Epithelial cell of prostate (primary cell): ENCODE results near the gene SNRPD3.
A peak's percentile ranks its signal among the peaks of the same experiment; 100 is the strongest.
"Not testable (repeated sequence)": the region's sequence is repeated elsewhere in the genome, so short reads cannot be mapped to it uniquely, and the experiment has no call there.

Source experiments
- DNase-seq: peaks from one replicate; pipeline ENCODE4 v3.0.0-alpha.2; 2011; ENCODE audit warnings: low read depth, low spot score
- H3K27ac ChIP-seq: fragments of 450-650 bp; 2 replicates; pipeline ENCODE4 v1.5.1; 2017; ENCODE audit warnings: mild to moderate bottlenecking

The SNRPD3 gene

DNA sequence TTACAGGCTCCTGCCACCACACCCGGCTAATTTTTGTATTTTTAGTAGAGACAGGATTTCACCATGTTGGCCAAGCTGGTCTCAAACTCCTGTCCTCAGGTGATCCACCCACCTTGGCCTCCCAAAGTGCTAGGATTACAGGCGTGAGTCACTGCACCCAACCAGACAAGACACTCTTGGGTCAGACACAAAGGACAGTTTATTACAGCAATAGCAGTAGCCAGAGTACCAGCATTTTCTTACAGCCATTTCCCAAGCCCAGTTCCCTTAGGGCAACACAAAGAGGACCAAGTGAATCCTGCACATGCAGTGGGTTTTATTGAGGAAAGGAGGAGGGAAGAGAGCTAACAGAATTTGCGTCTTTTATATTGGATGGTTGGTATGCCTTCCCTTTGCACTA is 24.8 kb upstream of the SNRPD3 start:
- H3K27ac ChIP-seq, DNase-seq: not testable (repeated sequence)

DNA sequence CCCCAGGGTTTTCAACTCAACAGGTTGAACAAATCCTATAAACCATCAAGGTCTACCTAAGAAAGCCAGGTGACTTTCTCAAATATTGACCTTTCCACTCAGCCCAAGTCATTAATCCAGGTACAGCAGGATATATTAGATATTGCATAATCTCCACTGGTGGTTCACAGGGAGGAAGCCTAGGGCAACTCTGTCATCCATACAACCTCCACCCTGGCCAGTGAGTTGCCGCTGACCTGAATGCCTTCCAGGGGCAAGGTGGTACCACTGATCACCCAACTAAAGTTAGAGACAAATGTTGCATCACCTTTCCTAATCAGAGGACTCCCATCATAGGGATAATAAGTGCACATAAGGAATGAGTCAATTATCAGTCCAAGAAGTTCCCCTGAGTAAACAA is 23.7 kb upstream of the SNRPD3 start:
- no peak for DNase-seq

DNA sequence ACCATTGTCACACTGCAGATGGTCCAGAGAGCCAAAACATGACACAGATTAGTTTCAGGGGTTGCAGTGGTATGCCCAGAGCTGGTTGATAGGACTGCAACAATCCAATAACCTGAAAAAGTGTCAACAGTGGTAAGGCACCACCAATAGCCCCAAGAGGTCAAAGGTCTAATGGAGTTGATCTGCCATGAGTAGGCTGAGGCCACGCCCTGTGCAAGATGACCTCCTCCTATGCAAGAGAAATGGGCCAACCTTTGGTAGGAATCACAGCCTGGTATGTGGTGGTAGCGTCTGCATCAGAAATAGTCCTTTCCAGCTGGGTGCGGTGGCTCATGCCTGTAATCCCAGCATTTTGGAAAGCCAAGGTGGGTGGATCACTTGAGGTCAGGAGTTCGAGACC is 20.5 kb upstream of the SNRPD3 start:
- DNase-seq, result no peak
- H3K27ac ChIP-seq, result no peak overlapping the region

More for the DNA sequence above, 23.7 kb upstream of the SNRPD3 start:
- no peak overlapping the region for H3K27ac ChIP-seq

DNA sequence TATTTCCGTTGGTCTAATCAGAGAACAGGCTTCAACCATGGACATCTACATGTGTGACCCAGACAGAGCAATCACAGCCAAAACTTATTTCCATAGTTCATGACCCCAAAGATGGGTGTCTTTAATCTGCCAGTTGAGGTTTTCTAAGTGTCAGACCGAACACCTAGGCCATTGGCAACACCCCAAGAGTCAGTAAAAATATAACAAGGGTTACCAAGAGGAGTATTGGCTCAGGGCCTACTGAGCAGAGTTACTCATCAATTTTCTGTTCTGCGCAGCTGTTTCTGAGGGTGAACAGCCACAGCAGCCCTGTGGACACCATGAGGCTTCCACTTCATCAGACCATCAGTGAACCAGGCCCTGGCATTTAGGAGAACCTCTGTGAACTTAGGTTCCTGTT is 19.7 kb upstream of the SNRPD3 start:
- no peak for DNase-seq
- H3K27ac ChIP-seq, result no peak overlapping the region

DNA sequence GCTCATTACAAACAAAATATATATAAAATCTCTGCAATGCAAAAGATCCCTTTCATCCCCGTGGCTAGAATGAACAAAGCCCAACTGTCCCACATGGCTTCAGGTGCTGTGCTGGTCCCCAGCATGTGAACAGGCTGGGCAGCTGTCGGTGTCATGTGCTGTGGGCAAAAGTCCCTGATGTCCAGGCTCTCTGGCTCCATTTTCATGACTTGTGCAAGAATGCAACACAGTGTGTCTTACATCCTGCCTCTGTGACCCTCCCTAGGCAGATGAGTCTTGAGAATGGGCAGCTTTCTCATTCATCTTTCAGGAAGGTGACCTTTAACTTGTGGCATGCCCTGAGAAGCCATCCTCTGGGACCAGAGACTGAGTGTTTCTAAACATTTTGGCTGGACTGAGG is 15.3 kb upstream of the SNRPD3 start:
- DNase-seq, result no peak
- H3K27ac ChIP-seq, result no peak overlapping the region

DNA sequence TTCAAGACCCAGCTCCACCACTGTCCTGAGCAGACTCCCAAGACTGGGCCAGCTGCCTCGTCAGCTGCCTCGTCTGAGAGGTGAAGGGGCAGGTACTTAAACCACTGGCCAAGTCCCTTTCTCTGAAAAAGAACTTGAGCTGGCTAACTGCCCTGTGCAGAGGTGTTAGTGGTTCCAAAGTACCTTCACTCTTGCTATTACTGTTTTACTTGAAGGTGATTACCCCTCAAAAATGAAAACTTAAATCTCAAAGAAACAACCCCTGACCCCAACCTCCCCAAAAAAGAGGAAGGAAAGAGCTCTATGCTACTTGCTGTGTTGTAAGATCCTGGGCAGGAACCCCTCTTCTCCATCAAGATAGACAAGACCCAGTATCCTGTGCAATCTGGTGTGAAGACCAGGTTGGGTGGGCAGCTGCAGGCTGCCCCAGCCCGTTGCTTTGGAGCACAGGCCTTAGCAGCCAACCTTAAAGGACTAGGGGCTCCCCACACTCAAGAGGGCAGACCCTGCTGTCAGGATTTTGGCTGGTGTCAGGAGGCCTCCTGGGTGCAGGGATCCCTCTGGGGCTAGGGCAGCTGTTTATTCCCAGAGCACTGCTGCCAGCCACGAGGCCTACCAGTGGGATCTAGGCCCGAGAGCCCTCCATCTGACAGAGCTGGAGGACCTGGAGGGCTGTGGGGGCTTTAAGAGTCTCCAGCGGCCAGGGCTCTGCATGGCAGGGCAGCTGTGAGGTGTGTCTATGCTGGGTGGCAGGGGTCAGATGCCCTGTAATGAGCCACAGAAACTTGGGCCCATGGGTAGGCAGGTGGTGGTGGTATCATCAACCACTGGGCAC is 13.9 kb upstream of the SNRPD3 start:
- no peak overlapping the region for H3K27ac ChIP-seq
- no peak for DNase-seq

DNA sequence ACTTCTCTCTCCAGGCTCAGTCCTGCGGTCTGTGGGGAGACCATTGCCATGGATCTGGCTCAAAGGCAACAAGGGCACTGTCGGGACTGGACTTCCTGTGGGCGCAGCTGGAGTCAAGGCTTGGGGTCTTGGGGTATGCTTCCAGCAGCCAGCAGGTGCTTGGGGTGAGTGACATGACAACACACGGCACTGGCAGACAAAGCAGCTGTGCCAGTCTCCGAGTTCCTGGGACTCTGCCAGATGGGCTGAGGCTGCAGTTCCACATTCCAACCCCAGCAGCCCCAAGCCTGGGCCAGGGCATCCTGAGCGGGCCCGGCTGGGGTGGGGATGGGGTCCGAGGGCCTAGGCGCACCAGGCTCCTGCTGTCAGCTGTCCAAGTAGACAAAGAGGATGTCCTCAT is 13.2 kb upstream of the SNRPD3 start:
- DNase-seq, result no peak
- no peak overlapping the region for H3K27ac ChIP-seq

DNA sequence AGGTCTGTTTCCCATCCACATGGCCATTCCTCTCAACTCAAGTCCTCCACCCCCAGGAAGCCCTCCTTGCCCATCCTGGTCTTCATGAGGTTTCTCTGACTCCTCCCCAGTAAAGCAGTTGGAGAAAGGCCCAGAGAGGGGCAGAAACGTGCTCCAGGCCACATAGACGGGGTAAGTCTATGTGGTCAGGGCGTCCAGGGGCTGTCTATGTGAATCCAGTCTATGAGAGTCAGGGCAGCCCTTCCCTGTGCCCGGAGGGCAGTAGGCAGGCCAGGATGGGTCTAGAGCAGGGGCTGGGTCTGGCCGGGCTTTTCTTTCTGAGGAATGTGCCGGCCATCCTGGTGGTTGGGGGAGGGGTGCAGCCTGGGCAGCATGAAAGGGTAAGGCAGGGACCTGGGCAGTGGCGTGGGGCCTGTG is 12.6 kb upstream of the SNRPD3 start:
- H3K27ac ChIP-seq, result no peak overlapping the region
- DNase-seq, result no peak

DNA sequence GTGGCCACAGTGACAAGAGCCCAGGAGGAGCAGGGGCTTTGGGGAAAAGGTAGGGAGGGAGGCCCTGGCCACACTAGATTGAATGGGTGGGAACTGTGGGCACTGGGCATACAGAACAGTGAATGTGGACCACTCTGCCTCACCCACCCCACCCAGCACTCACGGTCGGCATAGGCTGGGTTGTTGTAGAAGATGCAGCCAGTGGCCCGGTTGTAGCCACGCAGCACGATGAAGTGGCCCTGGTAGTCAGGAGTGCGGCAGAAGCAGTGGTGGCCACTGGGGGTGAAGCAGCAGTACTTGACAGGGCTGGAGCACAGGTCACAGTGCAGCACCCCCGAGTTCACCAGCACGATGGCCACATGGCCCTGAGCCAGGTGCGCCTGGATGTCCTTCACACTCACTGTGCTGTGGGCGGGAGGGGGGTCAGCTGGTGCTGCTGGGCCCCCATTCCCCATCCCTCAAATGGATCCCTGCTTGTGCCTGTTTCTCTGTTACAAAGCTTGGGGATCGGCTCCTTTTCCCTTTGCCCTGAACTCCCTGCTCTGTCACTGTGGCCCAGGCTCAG is 12.0 kb upstream of the SNRPD3 start:
- DNase-seq, result no peak
- H3K27ac ChIP-seq, result no peak overlapping the region

DNA sequence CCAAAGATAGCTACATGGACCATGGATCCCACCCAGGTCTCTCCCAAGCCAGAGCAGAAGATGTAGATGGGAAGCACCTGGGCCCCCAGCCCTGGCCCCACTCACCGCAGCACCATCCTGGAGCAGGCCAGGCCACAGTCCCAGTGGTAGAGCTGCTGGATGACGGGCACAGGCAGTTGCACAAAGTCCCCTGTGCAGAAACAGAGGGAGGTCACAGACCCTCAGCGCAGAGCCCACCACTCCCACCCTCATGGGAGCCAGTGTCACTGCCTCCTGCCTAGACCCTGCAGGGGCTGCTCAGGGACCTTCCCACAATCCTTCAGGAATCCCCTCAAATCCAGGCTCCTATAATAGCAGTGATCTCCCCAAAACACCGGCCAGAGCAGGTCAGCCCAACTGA is 7.0 kb upstream of the SNRPD3 start:
- H3K27ac ChIP-seq, result no peak overlapping the region
- DNase-seq, result no peak

DNA sequence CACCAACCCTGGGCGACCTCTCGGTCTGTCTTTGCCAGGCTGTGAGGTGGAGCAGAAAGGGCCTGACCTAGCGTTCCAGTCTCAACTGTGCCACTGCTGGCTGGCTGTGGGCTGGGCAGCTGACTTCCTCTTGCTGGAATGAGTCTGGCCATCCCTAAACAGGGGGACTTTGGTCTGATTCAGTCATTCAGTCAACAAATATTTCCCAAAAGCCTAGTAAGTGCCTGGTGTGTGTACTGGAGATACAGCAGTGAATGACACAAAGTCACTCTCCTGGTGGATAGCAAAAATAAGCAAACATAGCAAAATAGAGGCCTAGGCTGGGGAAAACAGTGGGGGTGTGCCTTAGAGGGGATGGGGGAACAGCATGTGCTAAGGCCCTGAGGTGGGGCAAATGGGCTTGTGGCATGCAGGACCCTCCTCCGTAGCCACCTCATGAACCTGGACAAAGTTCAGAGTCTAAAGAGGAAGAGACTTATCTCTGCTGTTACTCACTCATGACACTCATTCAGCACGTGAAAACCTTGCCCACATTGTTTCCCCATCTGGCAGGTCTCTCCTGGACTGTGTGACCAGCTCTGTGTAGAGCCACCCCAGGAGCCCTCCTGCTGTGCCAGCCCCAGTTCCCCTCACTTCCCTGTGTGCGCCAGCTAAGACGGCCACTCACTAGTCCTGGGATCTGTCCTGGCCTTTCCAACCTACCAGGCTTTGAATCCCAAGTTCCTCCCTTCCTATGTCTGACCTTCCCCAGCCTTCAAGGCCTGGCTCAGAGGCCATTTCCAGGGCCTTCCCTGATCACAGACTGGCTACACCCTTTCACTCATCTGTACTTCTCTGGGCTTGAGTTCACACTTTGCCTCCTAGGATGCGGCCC is 5.5 kb upstream of the SNRPD3 start:
- peak overlapping the region; percentile 5 for H3K27ac ChIP-seq
- DNase-seq, result no peak

DNA sequence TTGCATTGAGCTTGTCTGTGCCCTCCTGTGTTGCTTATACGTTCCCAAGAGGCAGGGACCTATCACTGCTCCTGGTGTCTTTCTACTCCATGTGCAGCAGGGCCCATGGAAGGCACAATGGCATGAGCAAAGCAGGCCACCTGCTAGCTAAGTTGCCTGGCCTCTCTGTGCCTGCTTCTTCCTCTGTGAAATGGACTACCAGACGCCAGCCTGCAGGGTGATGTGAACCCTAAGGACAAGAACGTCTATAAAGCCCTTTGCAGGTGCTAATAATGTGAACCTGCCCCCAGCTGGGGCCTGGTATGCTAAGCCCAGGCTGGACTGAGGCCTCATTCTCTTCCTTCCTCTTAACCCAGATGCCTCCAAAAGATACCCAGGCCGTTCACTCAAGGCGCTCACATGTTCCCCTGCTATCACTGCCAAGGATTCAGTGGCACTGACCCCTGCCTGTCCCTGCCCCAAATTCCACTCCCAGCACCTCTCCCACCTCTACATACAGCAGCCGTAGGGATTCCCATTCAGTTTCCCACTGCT is 4.8 kb upstream of the SNRPD3 start:
- no peak for DNase-seq
- H3K27ac ChIP-seq, result no peak overlapping the region

DNA sequence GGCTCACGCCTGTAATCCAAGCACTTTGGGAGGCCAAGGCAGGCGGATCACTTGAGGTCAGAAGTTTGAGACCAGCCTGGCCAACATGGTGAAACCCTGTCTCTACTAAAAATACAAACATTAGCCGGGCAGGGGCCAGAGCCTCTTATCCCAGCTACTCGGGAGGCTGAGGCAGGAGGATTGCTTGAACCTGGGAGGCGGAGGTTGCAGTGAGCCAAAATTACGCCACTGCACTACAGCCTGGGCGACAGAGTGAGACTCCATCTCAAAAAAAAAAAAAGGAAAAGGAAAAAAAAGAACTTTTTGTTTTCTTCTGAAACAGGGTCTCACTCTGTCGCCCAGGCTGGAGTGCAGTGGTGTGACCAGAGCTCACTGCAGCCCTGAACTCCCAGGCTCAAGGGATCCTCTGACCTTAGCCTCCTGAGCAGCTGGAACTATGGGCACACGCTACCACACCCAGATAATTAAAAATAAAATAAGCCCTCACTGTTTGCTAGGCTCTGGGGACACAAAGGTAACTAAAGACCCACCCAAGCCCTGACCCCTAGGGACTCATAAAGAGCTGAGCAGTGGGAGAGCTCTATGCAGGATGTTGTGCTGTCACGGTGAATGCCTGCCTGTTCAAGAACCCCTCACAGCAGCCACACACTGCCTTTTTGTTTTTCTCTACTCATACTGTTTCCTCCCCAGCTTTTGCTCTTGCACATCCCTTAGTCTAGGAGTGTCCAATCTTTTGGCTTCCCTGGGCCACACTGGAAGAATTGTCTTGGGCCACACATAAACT is 3.1 kb upstream of the SNRPD3 start:
- H3K27ac ChIP-seq, result not testable (repeated sequence)

DNA sequence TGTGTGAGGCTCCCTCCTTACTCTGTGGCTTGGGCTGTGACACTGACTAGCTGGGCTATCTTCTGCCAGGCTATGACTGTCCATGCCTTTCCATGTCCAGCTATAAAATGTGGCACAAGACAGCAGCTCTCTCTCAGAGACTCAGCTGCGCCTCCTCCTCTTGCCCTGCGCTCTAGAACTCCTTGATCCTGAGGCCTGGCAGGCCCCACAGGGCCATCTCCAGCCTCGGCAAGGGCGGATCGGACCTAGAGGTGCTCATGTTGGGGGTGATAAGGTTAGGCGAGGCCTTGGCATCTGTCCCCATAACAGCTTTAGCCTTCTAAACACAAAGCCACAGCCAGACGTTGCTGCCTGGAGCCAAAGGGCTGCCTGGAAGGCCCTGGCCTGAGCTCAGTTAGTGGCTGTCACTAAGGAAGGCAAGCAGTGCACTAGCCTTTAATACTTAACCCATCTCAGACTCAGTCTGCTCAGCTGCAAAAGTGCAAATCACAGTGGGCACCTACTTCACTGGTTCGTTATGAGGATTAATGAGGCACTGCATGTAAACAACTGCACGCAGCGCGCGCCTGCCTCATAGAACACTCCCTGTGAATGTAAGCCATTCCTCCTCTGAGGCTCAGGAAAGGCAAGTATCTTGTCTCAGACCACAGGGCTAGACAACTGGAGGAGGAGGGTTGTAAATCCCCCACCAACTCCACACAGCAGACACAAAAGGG is 2.0 kb upstream of the SNRPD3 start:
- DNase-seq, result no peak
- peak overlapping the region; percentile 88 for H3K27ac ChIP-seq

More for the DNA sequence above, 3.1 kb upstream of the SNRPD3 start:
- DNase-seq, result not testable (repeated sequence)

DNA sequence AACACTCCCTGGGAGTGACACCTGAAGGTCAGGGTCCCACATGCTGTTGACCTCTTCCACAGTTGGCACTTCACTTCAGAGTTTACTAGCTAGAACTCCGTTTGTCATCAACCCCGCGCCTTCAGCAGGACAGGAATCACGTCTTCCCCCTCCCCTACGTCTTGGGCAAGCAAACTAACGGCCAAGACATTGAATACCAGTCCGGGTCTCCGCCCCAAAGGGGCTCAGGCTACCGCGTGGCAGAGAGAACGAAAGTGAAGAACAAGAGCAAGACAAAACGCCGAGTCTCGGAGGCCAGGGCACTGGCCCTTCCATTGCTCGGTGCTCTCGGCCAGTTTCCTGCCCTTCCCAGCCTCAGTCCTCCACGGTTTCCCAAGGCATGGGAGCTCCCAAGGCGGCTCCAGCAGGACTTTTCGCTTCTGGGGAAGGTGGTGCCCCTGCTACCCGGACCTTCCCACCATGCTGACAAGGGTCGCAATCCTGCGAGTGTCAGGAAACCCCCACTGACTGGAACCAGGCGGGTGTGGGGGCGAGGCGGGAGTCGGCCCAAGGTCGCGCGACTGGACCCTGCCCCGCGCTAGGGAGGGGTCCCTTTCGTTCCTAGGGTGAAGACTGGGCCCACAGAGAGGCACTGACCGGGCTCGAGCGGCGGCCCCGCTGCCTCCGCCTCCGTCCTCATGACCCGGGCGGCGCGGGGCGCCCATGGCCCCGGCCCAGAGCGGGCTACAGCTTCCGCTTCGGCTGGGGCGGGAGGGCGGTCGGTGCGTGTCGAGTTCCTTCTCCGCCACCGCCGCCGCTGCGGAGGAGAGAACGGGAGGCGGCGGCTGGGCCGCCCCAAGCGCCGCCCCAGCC is 1.3 kb upstream of the SNRPD3 start, which contains the start of gene GUCD1:
TSS of gene GUCD1 (minus strand) at position 826 of the 852 bp plus-strand sequence. CDS start at position 679, 147 bp downstream.
- DNase-seq, result no peak
- H3K27ac ChIP-seq, result peak within 1 kb of the TSS; percentile 88

DNA sequence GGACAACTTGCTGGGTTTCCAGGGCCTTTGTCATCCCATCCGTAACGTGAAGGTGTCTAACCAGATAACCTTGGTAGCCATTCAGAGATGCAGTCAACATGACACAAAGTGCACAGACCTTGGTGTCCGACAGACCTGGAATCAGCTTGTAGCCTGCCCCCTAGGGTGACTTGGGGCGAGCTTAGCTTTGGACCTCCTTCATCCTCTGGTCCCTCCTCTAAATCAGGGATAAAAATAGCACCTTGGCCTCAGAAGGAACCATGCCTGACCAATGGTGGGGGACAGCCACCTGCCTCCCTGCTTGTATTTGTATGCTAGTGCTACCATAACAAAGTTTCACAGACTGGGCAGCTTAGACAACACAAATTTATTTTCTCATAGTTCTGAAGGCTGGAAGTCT is 3.7 kb downstream of the SNRPD3 start:
- no peak overlapping the region for H3K27ac ChIP-seq
- DNase-seq, result no peak

DNA sequence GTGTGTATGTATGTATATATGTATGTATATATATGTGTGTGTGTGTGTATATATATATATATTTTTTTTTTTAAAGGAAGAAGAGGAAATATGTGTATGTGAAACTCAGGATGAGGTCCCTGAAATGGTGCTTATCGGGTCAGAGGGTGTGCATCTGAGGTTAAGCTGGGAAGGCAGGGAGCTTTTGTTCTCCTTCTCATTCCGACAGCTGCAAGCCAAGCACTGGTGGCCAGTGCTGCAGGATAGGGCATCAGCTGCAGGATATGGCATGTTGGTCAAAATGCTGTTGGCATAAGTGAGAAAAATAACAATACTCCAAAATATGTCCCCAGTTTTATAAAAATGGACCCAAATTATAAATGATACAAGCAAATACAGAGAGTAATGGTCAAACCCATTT is 7.4 kb downstream of the SNRPD3 start:
- H3K27ac ChIP-seq, result no peak overlapping the region
- DNase-seq, result no peak

DNA sequence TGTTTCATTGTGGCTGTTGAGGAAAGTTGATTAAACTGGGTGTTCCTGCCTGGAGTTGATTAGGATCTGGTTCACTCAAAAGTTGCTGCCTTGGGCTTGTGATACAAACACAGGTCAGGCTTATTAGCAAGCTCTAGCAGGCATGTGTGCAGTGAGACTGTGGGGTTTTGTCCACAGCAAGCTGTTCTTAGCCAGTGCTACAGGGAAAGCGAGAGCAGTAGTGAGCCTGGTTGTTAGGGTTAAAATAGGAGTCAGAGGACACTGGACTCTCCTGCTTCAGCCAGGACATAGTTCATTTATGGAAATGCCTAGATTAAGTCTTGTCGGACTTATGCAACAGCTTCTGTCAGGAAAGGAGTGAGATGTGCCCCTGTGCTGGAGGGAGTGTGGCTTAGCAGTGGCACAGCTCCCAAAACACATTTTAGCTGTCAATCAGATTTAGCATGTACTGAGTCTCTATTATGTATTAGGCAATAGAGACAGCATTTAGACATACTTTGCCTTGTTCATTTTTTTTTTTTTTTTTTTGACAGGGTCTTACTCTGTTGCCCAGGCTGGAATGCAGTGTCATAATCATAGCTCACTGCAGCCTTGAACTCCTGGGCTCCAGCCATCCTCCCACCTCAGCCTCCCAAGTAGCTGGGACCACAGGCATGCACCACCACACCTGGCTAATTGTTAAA is 8.7 kb downstream of the SNRPD3 start:
- no peak for DNase-seq
- H3K27ac ChIP-seq, result no peak overlapping the region
